Trophoblast cell (in vitro differentiated cells and primary cell): Measurements from ENCODE around the gene ATP12A.

ENCODE experiments used
- DNase-seq, 2 donors: peaks; one replicate each; pipeline ENCODE4 v3.0.0-alpha.2; 2016
- H2AFZ ChIP-seq: 2 replicates; pipeline ENCODE4 v1.6.1; 2013; ENCODE audit warnings: low read length, moderate library complexity, mild to moderate bottlenecking; ENCODE audit not compliant: insufficient read depth, poor library complexity
- H2AK5ac ChIP-seq: 2 replicates; pipeline ENCODE4 v1.6.1; 2013; ENCODE audit warnings: mild to moderate bottlenecking, low read length
- H2BK120ac ChIP-seq: 2 replicates; pipeline ENCODE4 v1.6.1; 2013; ENCODE audit warnings: low read length, mild to moderate bottlenecking, moderate library complexity; ENCODE audit not compliant: insufficient read depth, poor library complexity
- H2BK12ac ChIP-seq: 2 replicates; pipeline ENCODE4 v1.6.1; 2013; ENCODE audit warnings: mild to moderate bottlenecking, low read length, moderate library complexity
- H2BK5ac ChIP-seq: 2 replicates; pipeline ENCODE4 v1.6.1; 2013; ENCODE audit warnings: low read length, low read depth, moderate library complexity, mild to moderate bottlenecking; ENCODE audit not compliant: poor library complexity
- H3K14ac ChIP-seq: 2 replicates; pipeline ENCODE4 v1.6.1; 2013; ENCODE audit warnings: mild to moderate bottlenecking, low read length
- H3K18ac ChIP-seq: 2 replicates; pipeline ENCODE4 v1.6.1; 2013; ENCODE audit warnings: mild to moderate bottlenecking, low read length
- H3K23ac ChIP-seq: 2 replicates; pipeline ENCODE4 v1.6.1; 2013; ENCODE audit warnings: low read length
- H3K27ac ChIP-seq: 2 replicates; pipeline ENCODE4 v1.5.1; 2013; ENCODE audit warnings: low read depth, mild to moderate bottlenecking, inconsistent platforms, low read length, moderate library complexity
- H3K27me3 ChIP-seq: 2 replicates; pipeline ENCODE4 v1.6.1; 2013; ENCODE audit warnings: inconsistent platforms, mild to moderate bottlenecking, low read length, moderate library complexity; ENCODE audit not compliant: insufficient read depth
- H3K36me3 ChIP-seq, 2 experiments: 1 replicate in 1 of 2; 2 replicates in 1 of 2; pipeline ENCODE4 v1.6.1; 2013; ENCODE audit warnings: low read length in 2 of 2, mild to moderate bottlenecking in 2 of 2, moderate library complexity in 1 of 2; ENCODE audit not compliant: insufficient read depth in 2 of 2, control insufficient read depth in 1 of 2
- H3K4ac ChIP-seq: 2 replicates; pipeline ENCODE4 v1.6.1; 2013; ENCODE audit warnings: low read depth, mild to moderate bottlenecking, low read length, moderate library complexity
- H3K4me1 ChIP-seq, 2 experiments: 1 replicate in 1 of 2; 2 replicates in 1 of 2; pipeline ENCODE4 v1.6.1; 2013; ENCODE audit warnings: low read length in 2 of 2, mild to moderate bottlenecking in 2 of 2, moderate library complexity in 1 of 2; ENCODE audit not compliant: insufficient read depth in 2 of 2, control insufficient read depth in 1 of 2
- H3K4me2 ChIP-seq: 2 replicates; pipeline ENCODE4 v1.6.1; 2013; ENCODE audit warnings: inconsistent platforms, mild to moderate bottlenecking, low read length, moderate library complexity
- H3K4me3 ChIP-seq: 2 replicates; pipeline ENCODE4 v1.5.1; 2013; ENCODE audit warnings: mild to moderate bottlenecking, low read depth, low read length, inconsistent platforms
- H3K79me1 ChIP-seq: one replicate; pipeline ENCODE4 v1.6.1; 2013; ENCODE audit warnings: low read length
- H3K79me2 ChIP-seq: 2 replicates; pipeline ENCODE4 v1.6.1; 2013; ENCODE audit warnings: low read length, mild to moderate bottlenecking; ENCODE audit not compliant: control insufficient read depth, insufficient read depth, poor library complexity
- H3K9ac ChIP-seq: 2 replicates; pipeline ENCODE4 v1.6.1; 2013; ENCODE audit warnings: mild to moderate bottlenecking, low read length
- H3K9me3 ChIP-seq: 2 replicates; pipeline ENCODE4 v1.6.1; 2013; ENCODE audit warnings: low read depth, mild to moderate bottlenecking, control low read depth, inconsistent platforms, low read length; ENCODE audit not compliant: insufficient read depth
- H4K12ac ChIP-seq: 2 replicates; pipeline ENCODE4 v1.6.1; 2013; ENCODE audit warnings: low read depth, mild to moderate bottlenecking, low read length, moderate library complexity
- H4K8ac ChIP-seq: 2 replicates; pipeline ENCODE4 v1.6.1; 2013; ENCODE audit warnings: low read depth, mild to moderate bottlenecking, low read length, moderate library complexity
- H4K91ac ChIP-seq: one replicate; pipeline ENCODE4 v1.6.1; 2013; ENCODE audit warnings: low read depth, mild to moderate bottlenecking, low read length, moderate library complexity
- WGBS: extraction: QIAGEN DNeasy Blood & Tissue Kit; methylation state at CpG from one replicate; pipeline ENCODE4 v1.1.7; 2013; ENCODE audit warnings: missing lambda C conversion rate; ENCODE audit not compliant: insufficient read length, insufficient coverage; ENCODE audit errors: extremely low coverage; 5-methylcytosine and 5-hydroxymethylcytosine counted together

Gene ATP12A

DNA sequence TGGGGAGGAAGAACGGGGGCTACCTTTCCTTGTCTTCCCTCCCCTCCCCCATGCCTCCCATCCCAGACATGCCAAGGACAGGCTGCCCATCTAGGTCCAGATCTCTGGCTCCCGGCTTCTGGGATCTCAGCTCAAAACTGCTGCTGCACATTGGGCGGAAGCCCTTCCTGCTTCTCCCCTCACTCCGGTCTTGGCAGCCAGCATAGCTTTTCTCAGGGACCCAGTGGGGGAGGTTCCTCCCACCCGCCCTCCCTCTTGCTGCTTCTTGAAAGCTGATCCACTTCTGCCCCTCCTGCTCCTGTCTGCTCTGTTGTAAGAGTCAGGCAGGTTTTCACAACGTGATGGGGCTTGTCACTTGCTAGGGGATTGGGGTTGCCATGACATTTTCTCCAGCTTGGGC, 62.1 kb downstream of the ATP12A start:
- no peak overlapping the region for H2BK120ac ChIP-seq

DNA sequence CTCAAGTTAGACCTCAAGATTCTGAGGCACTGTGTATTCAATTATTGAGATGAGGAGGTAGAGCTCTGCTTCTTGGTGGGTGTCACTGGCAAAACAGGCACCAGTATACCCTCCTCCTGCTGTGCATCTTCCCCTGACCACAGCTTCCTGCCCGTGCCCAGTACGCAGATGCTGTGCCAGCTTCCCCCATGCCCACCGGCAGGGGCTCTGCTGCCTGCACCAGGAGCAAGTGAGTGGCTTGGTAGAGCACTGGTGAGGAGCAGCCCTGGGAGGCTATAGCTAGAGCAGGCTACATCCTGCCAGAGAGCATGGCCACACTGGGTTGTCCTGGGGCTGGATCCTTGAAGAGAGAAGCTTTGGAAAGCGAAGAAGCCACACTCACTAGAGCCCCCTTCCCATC, 62.8 kb downstream of the ATP12A start:
- no peak overlapping the region for H3K18ac ChIP-seq
- H3K4me3 ChIP-seq: no peak overlapping the region
- H3K23ac ChIP-seq: no peak overlapping the region
- no peaks in the 10 kb centered on the region for H3K79me2 ChIP-seq
- H3K27me3 ChIP-seq: peaks cover 40% of the 10 kb centered on the region
- H4K91ac ChIP-seq: no peak overlapping the region
- DNase-seq: no peak
- no CpG with 5 or more reads among the region's 4 CpGs for WGBS
- H3K9me3 ChIP-seq: peaks cover 14% of the 10 kb centered on the region
- H3K9ac ChIP-seq: no peak overlapping the region
- peaks cover 14 to 18% of the 10 kb centered on the region in 2 experiments for H3K4me1 ChIP-seq
- H3K14ac ChIP-seq: no peak overlapping the region
- H2BK12ac ChIP-seq: no peak overlapping the region
- no peak overlapping the region for H2BK5ac ChIP-seq
- H3K79me1 ChIP-seq: no peaks in the 10 kb centered on the region
- H3K36me3 ChIP-seq: no peaks in the 10 kb centered on the region
- no peak overlapping the region for H4K12ac ChIP-seq
- no peak overlapping the region for H3K4ac ChIP-seq
- H3K4me2 ChIP-seq: no peak overlapping the region
- H3K27ac ChIP-seq: no peak overlapping the region
- no peak overlapping the region for H2AFZ ChIP-seq
- H2BK120ac ChIP-seq: no peak overlapping the region
- H4K8ac ChIP-seq: no peak overlapping the region
- no peak overlapping the region for H2AK5ac ChIP-seq

More for the DNA sequence above, 62.1 kb downstream of the ATP12A start:
- Histone ChIP-seq H3K23ac (no peak overlapping the region), H2BK5ac (no peak overlapping the region), H2BK12ac (no peak overlapping the region), H3K79me1 (no peaks in the 10 kb centered on the region), H3K27me3 (peaks cover 34% of the 10 kb centered on the region), H3K9ac (no peak overlapping the region), H4K12ac (no peak overlapping the region), H2AFZ (no peak overlapping the region), H3K4ac (no peak overlapping the region), H2AK5ac (no peak overlapping the region), H3K4me1 (peaks cover 11 to 13% of the 10 kb centered on the region in 2 experiments), H4K8ac (no peak overlapping the region), H3K4me2 (no peak overlapping the region), H4K91ac (no peak overlapping the region), H3K79me2 (no peaks in the 10 kb centered on the region), H3K27ac (no peak overlapping the region), H3K14ac (no peak overlapping the region), H3K9me3 (peaks cover 14% of the 10 kb centered on the region), H3K4me3 (no peak overlapping the region), H3K18ac (no peak overlapping the region), H3K36me3 (no peaks in the 10 kb centered on the region)
- WGBS: no CpG with 5 or more reads among the region's 6 CpGs
- no peak for DNase-seq

DNA sequence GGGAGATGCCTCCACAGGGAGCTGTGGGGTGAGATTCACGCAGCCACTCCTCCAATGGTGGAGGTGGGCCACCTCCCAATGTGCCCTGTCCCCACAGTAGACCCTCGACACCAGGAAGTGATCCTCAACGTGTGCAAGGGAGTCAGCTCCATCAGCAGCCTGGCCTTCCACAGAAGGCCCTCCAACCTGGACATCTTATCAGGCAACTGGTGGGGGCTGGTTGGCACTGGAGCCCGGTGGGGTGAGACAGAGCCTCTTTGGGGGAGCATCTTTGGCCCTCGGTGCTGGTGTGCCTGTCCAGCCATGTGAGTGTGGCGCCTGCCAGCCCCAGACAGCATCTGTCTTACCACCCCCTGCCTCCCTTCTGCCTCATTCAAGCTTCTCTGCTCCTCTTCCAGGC, 64.0 kb downstream of the ATP12A start:
- whole genome bisulfite sequencing: no CpG with 5 or more reads among the region's 6 CpGs
- H3K9ac ChIP-seq: no peak overlapping the region

DNA sequence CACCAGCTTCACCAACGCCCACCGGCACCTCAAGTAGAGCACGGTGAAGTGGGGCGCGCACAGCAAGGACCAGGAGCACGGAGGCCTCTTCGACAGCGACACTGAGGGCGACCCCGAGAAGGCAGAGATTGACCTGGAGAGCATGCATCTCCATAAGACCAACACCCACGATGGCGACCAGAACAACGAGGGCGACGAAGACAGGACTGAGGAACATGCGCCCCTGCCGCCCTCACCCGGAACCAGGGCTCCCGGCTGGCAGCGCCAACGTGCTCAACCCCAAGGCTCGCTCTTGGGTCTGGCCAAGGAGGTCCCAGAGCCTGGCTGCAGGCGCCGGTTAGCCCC, 65.3 kb downstream of the ATP12A start:
- no peak overlapping the region for H2BK12ac ChIP-seq
- no peak overlapping the region for H3K4me2 ChIP-seq
- H2BK120ac ChIP-seq: no peak overlapping the region
- no peak overlapping the region for H2AK5ac ChIP-seq
- H3K79me1 ChIP-seq: no peaks in the 10 kb centered on the region
- no peak overlapping the region for H2AFZ ChIP-seq
- H3K23ac ChIP-seq: no peak overlapping the region
- peaks cover 14 to 18% of the 10 kb centered on the region in 2 experiments for H3K4me1 ChIP-seq
- H4K8ac ChIP-seq: no peak overlapping the region
- H3K9me3 ChIP-seq: peaks cover 14% of the 10 kb centered on the region
- H3K9ac ChIP-seq: no peak overlapping the region
- peaks cover 43% of the 10 kb centered on the region for H3K27me3 ChIP-seq
- H3K14ac ChIP-seq: no peak overlapping the region
- H4K12ac ChIP-seq: no peak overlapping the region
- H2BK5ac ChIP-seq: no peak overlapping the region
- no CpG with 5 or more reads among the region's 24 CpGs for WGBS
- H3K27ac ChIP-seq: no peak overlapping the region
- no peaks in the 10 kb centered on the region for H3K36me3 ChIP-seq
- no peak overlapping the region for H4K91ac ChIP-seq
- no peaks in the 10 kb centered on the region for H3K79me2 ChIP-seq
- no peak overlapping the region for H3K4ac ChIP-seq
- no peak overlapping the region for H3K18ac ChIP-seq
- H3K4me3 ChIP-seq: no peak overlapping the region
- DNase-seq: no peak

More for the DNA sequence above, 64.0 kb downstream of the ATP12A start:
- no peaks in the 10 kb centered on the region for H3K79me2 ChIP-seq
- no peak overlapping the region for H2BK120ac ChIP-seq
- H2BK12ac ChIP-seq: no peak overlapping the region
- H3K27ac ChIP-seq: no peak overlapping the region
- no peak overlapping the region for H4K12ac ChIP-seq
- H4K91ac ChIP-seq: no peak overlapping the region
- H2AK5ac ChIP-seq: no peak overlapping the region
- H3K4ac ChIP-seq: no peak overlapping the region
- no peak overlapping the region for H4K8ac ChIP-seq
- peaks cover 43% of the 10 kb centered on the region for H3K27me3 ChIP-seq
- H3K14ac ChIP-seq: no peak overlapping the region
- peaks cover 14% of the 10 kb centered on the region for H3K9me3 ChIP-seq
- no peak overlapping the region for H3K4me3 ChIP-seq
- no peak overlapping the region for H3K4me2 ChIP-seq
- H3K79me1 ChIP-seq: no peaks in the 10 kb centered on the region
- peaks cover 14 to 18% of the 10 kb centered on the region in 2 experiments for H3K4me1 ChIP-seq
- H3K23ac ChIP-seq: no peak overlapping the region
- no peak overlapping the region for H2BK5ac ChIP-seq
- H3K36me3 ChIP-seq: no peaks in the 10 kb centered on the region
- no peak overlapping the region for H2AFZ ChIP-seq
- DNase-seq: no peak
- H3K18ac ChIP-seq: no peak overlapping the region
